Measurements from ENCODE around the gene ABCB10.

GRCh38 chr1:229603371-229604005 is 45.0 kb upstream of the ABCB10 start:
- TF ChIP-seq FOXM1 (IDR thresholded peaks at IDR 0.05; ENCODE audit: borderline replicate concordance) (no peak), CTBP1 (IDR thresholded peaks at IDR 0.05; ENCODE audit: borderline replicate concordance) (no peak), LEF1 (IDR thresholded peaks at IDR 0.05; ENCODE audit: borderline replicate concordance) (no peak)
